GOT3 (cell line): ENCODE results near the gene MROH9.

Experiments used
- DNase-seq: peaks from one replicate; lab custom pipeline; 2025; ENCODE audit warnings: mixed read lengths; lab: John Stamatoyannopoulos, UW

The MROH9 gene

DNA sequence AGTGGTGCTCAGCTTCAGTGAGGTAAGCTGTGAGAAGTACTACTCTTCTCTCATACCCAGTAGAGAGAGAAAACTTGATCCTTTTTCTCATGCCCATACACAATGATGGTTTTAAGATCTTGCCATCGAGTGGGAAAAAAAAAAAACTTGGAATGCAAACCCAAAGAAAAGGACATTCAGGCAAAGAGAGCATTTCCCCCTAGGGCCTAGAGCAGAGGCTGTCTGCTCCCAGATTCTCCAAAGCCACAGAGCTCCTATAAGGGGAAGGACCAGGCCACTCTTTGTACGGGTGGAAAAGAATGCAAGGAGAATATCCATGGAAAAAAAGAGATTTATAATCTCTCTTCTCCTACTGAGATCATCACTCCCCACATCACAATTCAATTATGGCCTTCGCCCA, 34.9 kb downstream of the MROH9 start:
- DNase-seq: no peak

DNA sequence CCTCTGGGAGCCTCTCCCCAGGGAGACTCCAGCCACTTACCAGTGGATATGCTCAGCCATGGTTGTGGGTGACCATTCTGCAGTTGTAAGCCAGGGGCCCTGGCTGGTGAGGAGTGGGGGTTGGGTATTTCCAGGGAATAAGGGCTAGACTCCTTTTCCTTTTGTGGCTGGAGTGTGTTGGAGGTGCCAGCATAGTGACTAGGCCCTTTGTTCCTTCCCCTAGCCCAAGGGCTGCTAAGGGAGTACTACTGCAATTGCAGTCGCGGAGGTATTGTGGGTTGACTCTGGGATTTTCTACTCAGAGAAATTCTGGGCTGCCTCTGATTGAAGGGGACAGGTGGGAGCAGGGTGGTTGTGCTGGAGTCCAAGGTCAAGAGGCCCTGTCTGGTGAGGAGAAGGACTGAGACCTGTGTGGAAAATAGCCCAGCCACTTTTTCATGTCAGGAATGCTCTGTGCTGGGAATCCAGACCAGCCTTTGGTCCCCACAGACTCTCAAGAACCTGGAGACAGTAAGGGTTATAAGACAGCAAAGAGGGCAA, 43.1 kb downstream of the MROH9 start:
- DNase-seq: no peak

DNA sequence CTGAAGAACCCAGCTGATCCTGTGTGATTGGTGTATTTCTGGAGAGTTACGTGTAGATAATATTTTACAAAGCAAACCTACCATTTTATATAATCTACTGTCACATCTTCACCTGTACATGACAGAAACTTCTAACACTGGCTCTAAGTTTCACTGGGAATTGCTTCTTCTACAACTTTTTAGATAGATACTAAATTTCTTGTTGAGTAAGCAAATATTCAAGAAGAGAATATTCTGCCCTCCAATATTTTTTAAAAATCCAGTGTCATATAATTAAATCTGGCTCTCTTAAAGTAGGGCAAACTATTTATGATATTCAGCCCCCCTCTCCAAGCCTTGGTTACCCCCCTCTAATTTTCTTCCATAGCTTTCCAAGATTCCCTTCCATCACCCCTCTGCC, 50.1 kb downstream of the MROH9 start:
- no peak for DNase-seq

DNA sequence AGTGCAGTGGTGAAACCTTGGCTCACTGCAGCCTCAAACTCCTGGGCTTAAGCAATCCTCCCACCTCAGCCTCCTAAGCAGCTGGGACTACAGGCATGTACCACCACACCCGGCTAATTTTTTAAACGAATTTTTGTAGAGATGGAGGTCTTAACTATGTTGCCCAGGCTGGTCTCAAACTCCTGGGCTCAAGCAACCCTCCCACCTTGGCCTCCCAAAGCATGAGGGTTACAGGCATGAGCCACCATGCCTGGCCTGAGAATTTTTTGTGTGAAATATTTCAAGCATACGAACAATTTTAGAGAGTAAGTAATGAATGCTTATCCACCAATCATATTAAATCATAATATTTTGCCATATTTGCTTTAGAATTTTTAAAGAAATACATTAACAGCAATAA, 51.6 kb downstream of the MROH9 start:
- DNase-seq: no peak

DNA sequence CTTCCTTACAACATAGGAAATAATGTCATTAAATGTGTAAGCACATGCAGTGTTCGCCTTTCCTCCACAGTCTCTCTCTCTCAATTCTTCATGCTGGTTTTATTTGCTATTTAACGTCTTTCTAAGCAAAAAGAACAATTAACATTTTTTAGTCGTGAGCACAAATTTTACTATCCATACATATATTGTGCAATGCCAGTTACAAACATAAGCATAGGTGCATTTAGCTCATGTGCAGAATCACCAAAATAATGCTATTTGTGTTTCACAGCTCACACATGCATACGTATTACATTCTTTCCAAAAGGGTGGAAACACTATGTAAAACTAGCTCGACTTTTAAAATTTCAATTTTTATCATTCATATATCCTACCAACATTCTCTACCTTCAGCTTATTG, 52.1 kb downstream of the MROH9 start:
- DNase-seq: no peak

DNA sequence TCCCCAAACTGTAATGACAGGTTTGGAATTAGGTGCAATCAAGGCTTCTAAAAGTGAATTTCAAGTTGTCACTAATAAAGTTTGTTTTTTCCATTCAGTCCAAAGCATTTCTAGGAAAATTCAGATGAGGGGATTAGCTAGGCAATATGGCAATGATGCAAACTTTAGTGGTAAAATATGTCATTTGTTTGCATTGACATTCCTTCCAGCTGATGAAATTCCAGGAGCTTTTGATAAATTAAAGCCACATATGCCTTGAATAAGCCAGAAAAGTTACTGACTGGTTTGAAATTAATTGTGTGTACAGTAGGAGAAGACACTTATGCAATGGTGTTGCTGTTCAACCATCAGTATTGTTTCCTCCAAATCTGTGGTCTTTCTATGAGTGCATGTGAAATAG, 57.8 kb downstream of the MROH9 start:
- no peak for DNase-seq

DNA sequence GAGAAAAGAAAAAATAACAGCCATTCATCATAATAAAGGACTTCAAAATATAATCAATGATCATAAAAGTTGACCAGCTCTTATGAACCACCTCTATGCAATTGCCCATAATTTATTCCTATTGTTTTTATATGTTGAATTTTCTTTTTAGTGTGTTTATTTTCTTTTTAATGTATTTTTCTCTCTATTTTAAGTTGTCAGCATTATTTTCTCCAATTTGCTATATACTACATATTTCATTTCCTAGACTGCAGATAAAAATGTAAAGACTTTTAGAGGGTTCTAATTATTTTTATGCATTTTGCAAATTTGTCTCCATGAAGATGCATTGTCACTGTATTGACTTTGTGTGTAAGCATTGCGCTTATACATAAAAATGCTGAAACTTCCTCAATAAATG, 58.4 kb downstream of the MROH9 start:
- DNase-seq: no peak

DNA sequence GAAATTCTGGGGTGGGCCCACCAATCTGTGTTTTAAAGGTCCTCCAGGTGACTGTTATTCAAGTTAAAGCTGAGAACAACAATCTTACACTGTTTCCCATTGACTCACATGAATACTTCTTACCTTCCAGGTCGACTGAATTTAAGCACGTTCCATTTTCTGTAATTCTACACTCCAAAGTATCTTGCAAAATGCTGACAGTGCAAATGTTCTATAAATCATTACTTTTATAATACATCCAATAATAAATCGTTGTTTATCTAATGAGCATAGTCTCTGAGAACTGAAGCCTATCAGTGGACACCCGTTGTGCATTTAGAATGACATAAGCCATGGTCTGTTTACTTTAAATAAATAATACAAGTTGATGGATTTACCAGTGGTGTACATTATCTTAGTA, 79.5 kb downstream of the MROH9 start:
- no peak for DNase-seq

DNA sequence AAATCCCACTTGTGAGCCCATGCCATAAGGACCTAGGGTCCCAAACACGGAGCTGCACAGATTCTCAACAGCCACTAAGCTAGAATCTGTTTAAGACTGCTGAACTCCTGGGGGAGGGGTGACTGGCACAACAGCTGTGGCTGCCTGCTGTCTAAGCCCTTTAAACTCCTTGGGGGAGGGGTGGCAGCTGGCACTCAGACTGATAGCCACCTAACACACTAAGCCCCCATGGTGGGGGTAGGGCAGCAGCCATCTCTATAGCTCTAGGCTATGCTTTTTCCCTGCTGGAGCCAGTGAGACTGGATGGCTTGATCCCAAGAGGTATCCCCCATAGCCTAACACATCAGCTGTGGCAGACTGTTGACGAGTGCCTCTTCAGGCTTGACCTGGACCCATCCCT, 82.1 kb downstream of the MROH9 start:
- no peak for DNase-seq

DNA sequence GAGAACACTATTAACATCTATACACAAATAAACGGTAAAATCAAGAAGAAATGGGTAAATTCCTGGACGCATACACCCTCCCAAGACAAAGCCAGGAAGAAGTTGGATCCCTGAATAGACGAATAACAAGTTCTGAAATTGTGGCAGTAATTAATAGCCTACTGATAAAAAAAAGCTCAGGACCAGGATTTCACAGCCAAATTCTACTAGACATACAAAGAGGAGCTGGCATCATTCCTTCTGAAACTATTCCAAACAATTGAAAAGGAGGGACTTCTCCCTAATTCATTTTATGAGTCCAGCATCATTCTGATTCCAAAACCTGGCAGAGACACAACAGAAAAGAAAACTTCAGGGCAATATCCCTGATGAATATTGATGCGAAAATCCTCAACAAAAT, 84.6 kb downstream of the MROH9 start:
- no peak for DNase-seq

DNA sequence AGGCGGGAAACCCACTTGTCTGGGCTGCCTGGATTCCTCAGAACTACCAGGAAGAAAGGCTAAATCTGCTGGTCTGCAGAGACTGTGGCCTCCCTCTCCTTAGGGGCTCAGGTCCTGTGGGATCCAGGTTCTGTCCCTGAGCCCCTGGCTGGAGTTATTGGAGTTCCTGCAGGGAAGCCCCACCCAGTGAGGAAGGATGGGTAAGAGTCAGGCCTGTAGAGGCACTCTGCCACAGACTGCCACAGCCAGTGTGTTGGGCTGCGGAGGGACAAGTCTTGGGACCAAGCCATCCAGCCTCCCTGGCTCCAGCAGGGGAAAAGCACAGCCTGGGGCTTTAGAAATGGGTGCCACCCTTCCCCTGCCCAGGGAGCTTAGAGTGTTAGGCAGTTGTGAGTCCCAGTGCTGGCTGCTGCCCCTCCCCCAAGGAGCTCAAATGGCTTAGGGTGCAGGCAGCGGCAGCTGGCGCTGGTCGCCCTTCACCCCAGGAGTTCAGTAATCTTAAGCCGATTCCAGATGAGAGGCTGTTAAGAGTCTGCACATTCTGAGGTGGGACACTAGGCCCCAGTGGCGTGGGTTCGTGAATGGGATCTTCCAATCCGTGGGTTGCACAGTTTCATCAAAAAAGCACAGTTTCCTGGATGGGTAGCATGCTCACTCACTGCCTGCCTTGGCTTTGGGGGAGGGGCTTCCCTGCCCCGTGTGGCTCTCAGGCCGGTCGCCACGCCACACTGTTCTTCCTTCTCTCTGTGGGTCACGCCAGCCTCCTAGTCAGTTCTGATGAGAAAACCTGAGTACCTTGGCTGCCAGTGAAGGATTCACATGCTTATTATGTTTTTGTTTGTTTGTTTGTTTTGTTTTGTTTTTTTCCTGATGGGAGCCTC, 97.7 kb downstream of the MROH9 start:
- no peak for DNase-seq

DNA sequence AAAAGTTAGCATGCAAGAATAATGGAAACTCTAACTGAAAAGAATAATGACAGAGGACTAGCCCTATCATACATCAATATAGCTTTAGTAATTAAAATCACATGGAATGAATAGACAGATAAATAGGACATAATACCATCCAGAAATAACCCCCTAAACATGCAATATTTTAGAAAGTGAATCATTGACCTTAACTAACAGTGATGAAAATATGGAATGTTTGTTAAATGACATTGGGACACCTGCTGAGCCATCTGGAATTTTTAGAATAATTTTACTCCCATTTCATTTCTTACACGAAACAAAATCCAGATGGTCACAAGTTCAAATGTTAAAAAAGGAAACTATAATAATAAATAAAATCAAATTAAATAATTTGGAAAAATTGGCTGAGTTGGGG, 102.3 kb downstream of the MROH9 start:
- no peak for DNase-seq

DNA sequence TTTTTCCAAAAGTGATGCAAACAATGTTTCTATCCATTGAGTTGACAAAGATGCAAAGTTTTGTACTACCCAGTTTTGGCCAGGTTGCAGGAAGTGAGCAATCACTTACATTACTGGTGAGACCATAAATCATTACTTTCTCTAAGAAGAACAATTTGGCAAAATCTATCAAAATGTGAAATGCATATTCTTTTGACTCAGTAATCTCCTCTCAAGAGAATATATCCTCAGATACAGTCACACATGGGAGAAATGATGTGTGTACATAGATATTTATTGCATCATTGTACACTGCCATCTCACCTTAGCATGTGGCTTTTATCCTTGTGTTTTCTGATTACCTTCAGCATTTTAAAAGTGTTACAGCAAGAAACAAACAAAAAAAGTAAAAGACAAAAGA, 103.0 kb downstream of the MROH9 start:
- DNase-seq: no peak

DNA sequence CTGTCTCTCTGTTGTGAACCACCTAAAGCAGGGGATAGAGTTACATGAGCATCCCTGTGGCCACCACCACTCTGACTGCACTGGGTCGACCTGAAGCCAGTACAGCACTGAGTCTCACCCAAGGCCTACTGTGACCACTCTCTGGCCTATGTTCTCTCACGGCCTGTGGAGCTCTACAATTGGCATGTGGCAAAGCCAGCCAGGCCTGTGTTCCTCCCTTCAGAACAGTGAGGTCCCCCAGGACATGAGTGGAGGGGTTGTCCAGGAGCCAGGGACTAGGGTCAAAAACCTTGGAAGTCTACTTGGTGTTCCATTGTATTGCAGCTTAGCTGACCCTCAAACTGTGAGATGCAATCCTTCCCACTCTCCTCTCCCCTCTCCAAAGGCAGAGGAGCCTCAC, 112.7 kb downstream of the MROH9 start:
- no peak for DNase-seq

DNA sequence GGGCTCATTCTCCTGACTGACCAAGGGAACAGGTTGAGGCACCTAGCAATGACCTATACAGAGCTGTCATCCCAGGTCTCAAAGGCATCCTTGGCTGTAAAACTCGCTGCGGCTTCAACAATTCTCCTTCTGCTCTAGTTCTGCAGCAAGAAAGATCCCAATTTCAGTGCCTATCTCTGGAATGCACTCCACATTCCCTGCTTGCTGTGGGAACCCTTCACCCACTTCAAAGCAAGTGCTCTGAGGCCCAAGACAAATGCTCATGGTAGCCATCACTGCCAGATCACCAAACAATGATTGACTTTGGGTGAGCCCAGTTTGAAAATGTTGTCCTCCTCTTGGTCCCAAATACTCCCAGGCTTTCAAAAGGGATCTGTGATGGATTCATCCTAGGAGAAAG, 117.6 kb downstream of the MROH9 start:
- no peak for DNase-seq

DNA sequence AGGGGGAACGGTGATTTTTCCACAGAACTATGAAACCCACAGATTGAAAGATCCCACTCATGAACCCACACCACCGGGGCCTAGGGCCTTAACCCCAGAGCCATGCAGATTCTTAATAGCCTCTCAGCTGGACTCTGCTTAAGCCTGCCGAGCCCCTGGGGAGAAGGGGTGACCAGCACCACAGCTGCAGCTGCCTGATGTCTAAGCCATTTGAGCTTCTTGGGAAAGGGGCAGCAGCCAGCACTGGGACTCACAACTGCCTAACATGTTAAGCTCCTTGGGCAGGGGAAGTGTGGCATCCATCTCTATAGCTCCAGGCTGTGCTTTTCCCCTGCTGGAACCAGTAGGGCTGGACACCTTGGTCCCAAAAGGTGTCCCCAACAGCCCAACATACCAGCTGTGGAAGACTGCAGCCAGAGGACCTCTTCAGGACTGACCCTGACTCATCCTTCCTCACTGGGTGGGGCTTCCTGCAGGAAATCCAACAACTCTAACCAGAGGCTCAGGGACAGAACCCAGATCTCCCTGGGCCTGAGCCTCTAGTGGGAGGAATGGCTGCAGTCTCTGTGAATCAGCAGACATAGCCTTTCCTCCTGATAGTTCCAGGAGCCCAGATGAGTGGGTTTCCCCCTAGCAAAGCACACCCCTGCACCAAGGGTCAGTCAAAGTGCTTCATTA, 120.8 kb downstream of the MROH9 start:
- no peak for DNase-seq

DNA sequence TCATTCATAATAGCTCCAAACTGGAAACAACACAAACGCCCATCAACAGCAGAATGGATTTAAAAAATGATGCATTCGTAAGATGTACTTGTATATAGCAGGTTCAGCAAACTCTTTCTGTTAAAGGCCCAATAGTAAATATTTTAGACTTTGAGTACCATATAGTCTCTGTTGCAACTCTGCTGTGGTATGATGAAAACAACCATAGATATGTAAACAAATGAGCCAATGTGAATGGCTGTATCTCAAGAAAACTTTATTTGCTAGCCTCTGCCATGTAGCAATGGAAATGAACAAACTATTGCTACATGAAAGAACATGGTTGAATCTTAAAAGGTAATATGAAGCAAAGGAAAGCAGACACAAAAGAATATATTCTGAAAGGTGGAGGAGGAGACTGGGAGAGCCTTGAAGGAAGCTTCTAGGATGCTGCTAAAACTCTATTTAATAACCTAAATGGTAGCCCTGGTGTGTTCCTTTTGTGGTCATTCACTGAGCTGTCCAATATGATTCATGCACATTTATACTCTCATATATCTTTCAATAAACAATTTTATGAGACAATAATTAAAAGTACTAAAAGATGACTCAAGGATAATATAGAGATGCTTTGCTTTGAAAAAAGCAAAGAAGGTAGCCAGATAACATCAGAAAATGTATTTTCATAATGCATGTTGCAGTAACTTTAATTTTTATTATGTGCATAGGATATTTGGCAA, 126.2 kb downstream of the MROH9 start:
- DNase-seq: no peak

DNA sequence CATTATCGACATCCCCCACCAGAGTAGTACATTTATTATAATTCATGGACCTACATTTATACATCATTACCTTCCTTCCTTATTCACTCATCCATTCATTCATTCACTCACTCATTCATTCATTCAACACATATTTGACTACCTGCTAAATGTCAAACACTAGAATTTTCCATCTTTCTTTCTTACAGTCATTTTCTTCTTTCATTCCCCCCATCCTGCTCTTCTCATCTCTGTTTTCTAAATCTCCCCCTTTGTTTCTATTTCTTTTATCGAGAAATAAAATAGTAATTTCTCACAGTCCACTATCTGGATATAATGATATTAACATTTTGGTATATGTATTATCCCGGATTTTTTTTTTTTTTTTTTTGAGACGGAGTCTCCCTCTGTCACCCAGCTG, 127.6 kb downstream of the MROH9 start:
- DNase-seq: no peak

DNA sequence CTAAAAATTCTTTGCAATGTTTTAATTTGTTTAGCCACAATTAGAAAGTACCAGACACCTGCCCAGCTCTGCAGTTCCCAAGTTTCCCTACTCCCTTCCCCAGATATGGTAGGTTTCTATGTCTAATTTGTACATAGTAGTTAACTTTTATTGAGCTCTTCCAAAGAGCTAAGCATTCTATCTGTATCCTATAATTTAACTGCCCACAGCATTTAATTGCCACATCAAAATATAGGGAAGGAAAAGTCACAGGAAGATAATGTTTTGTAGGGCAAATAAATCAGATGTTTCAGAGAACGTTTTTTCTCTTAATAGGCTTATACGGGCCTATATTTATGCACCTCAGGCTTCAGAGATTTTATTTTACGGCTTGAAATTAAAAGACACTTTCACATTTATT, 139.7 kb downstream of the MROH9 start:
- DNase-seq: no peak

DNA sequence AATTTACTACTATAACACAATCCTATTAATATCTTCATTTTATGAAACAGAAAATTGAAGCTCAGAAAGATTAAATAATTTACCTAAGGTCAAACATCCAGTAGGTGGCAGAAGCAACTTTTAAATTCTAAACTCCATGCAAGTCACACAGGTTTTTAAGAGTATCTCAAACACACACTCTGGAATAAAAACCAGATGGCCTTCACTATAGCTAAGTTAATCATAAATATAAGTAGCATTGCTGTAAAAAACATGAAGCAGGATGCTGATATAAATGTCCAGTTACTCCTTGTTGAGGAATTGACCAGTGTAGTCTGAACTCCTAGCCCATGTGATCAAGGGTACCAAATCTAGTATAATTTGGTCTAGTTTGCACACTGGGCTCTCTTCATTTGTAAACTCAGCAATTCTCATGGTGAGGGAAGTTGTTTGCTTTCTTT, 146.0 kb downstream of the MROH9 start:
- no peak for DNase-seq

DNA sequence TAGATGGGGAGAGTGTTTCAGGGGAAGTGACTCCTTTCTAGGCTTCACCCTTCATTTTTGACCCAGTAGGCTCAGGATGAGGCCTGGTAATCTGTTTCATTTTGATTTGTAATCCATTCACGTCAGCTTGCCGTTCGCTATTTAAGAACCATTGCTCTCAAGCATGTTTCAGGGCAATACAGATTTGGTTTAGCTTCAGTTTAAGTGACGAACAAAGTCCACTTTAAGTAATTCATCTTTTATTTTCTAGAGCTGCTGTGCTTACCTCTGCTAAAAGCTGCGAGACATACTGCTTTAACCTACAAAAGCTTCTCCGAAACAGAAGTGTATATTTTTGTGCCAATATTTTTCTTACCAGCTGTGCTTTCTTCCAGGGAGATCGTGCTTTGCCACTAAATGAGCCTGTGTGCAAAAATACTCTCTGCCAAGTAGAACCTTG, 146.4 kb downstream of the MROH9 start:
- no peak for DNase-seq

DNA sequence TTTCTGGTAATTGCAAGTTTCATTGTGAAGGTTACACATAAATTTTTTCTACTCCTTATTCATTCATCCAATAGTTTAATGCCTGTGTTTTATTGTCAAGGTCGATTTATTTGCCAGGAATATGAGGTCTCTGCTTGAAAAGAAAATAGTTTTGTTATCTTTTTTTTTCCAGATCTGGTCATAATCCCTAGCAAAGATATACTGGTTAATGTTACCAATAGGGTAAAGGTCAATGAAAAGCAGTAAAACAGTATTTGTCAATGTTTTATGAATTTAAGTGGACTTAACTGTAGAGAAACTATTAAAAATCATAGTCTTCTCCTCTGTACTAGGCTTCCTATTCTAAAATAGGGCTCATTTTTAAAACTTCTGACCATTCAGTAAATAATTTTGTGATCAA, 147.3 kb downstream of the MROH9 start:
- no peak for DNase-seq

DNA sequence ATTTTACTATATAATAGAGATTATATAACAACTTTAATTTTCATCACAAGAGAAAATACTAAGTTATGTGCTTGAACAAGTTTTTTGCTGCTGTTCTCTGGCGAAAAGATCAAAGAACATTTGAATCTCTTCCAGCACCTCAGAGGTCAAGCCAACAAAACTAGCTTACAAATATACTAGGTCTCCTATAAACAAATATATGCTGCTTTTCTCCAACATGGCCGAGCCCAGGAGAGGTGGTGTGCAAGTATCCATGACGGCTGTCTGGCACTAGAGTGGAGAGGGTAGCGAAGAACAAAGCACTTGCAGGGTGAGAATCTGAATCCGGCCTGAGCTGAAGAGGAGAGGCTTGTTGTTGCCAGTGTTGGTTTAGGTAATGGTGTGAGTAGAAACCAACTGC, 147.9 kb downstream of the MROH9 start:
- no peak for DNase-seq
